Epithelial cell of proximal tubule (primary cell): Measurements from ENCODE around the gene BCHE. TPM values are rescaled to one million over a fixed set of nuclear protein-coding genes. Genes with fewer than 3 reads are reported as not detected.

Experiments used
- DNase-seq: peaks from one replicate; pipeline ENCODE4 v3.0.0-alpha.2; 2011; ENCODE audit warnings: low read depth
- H3K4me3 ChIP-seq: 2 replicates; pipeline ENCODE4 v1.5.1; 2011; ENCODE audit warnings: low read depth, mild to moderate bottlenecking, low read length
- total RNA-seq: library from RNA; depleted of rRNA; stranded (reverse); fragments of >200 nt; gene quantifications from 2 replicates; pipeline ENCODE4 v1.2.3, GENCODE V29; 2015
- TF ChIP-seq, protein P1 (sequence below): conservative IDR thresholded peaks from 2 replicates; pipeline ENCODE4 v1.5.1; 2012; ENCODE audit warnings: low read depth, mild to moderate bottlenecking, low read length

BCHE gene
- total RNA-seq, 1 donor from 2014 or later: 2.9 TPM

DNA sequence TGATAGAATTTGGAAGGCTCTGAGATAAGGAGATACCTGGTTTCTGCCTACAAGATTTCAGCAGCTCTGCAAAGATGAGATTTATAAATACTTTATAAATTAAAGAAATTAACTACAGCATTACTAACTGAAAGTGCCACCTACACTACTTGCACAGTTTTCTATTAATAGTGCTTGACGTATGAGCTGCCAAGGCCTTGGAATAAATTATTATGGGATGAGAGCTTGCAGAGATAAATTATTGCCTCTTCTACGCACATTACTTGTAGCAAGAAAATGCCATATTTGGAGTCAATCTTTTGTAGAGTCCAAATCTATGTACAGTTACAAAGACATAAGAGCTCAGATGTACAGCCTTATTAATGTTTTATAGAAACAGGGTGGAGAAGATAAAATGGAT, 89.1 kb downstream of the BCHE start:
- no peak overlapping the region for H3K4me3 ChIP-seq
- no peak for DNase-seq
- TF ChIP-seq, protein P1, sequence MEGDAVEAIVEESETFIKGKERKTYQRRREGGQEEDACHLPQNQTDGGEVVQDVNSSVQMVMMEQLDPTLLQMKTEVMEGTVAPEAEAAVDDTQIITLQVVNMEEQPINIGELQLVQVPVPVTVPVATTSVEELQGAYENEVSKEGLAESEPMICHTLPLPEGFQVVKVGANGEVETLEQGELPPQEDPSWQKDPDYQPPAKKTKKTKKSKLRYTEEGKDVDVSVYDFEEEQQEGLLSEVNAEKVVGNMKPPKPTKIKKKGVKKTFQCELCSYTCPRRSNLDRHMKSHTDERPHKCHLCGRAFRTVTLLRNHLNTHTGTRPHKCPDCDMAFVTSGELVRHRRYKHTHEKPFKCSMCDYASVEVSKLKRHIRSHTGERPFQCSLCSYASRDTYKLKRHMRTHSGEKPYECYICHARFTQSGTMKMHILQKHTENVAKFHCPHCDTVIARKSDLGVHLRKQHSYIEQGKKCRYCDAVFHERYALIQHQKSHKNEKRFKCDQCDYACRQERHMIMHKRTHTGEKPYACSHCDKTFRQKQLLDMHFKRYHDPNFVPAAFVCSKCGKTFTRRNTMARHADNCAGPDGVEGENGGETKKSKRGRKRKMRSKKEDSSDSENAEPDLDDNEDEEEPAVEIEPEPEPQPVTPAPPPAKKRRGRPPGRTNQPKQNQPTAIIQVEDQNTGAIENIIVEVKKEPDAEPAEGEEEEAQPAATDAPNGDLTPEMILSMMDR: no peak

DNA sequence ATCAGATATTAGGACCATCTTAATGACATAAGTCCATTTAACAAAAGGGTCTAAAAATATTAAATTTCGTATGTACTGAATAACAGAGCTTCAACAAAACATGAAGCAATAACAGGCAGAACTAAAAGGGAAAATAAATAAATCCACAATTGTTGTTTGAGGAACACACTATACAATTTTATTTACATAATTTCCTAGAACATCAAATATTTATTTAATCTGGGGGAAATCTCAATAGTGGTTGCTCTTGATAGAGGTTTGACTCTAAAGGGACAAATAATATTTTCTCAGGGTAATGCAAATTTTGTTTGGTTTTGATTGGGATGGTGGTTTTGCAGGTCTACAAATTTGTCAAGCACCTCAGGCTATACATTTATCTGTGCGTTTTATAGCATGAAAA, 90.3 kb downstream of the BCHE start:
- DNase-seq: no peak
- TF ChIP-seq, protein P1: no peak
- H3K4me3 ChIP-seq: no peak overlapping the region

DNA sequence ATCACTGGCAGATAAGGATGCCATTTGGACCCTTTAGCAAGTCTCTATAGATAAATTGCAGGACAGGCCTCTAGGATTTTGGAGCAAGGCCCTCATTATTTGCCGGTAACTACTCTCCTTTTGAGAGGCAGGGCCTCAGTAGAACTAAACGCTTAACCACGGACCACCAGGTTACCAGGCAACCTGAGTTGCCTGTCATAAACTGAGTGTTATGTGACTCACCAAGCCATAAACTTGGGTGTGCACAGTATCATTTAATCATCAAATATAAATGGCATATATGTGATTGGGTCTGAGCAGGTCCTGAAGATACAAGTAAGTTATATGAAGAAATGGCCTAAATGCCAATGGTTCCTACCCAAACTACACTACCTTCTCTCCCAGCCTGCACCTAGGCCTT, 93.2 kb downstream of the BCHE start:
- no peak for DNase-seq
- TF ChIP-seq, protein P1: no peak

GRCh38 chr3:165742351-165742750, 94.9 kb downstream of the BCHE start:
- TF ChIP-seq, protein P1: no peak
- H3K4me3 ChIP-seq: no peak overlapping the region
- peak; percentile 77 for DNase-seq

More for the DNA sequence above, 93.2 kb downstream of the BCHE start:
- H3K4me3 ChIP-seq: no peak overlapping the region

- H3K4me3 ChIP-seq: no peak overlapping the region
- no peak for DNase-seq
- TF ChIP-seq, protein P1: no peak
These were observed 107.5 kb downstream of the BCHE start for GRCh38 chr3:165729756-165730155.

DNA sequence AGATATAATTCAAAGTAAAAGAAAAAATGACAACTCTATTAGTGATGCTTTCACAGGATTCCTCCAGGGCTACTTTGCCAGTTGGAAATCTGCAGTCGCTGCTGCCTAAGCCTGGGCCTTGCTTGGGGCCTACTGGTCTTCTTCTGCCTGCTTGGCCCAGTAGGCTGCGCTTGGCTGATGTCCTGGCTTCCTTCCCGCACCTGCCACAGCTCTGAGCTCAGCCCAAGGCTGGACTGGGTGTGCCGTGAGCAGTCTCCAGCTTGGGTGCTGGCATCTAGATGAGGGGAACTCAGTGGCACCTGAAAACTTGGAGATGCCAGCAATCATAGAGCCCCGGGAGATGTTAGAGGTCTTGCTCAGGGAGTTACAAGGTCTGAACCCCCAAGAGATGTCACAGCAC, 108.3 kb downstream of the BCHE start:
- TF ChIP-seq, protein P1: no peak
- DNase-seq: no peak
- H3K4me3 ChIP-seq: no peak overlapping the region

GRCh38 chr3:165725296-165725695, 111.9 kb downstream of the BCHE start:
- TF ChIP-seq, protein P1: no peak
- H3K4me3 ChIP-seq: no peak overlapping the region
- no peak for DNase-seq
